K562 (cell line): Measurements from ENCODE around the gene PTPN9. TPM values are rescaled to one million over a fixed set of nuclear protein-coding genes. Genes with fewer than 3 reads are reported as not detected.

Source experiments
- ATAC-seq: fragments of 200-7000 bp; cut with Tn5 transposase; 3 replicates; pipeline ENCODE4 v1.9.1; 2020; ENCODE audit warnings: moderate library complexity
- BruUV-seq: library from RNA; stranded (reverse); fragments of 400-500 nt; replicated peaks from 2 replicates; lab custom pipeline; 2021; lab: Mats Ljungman, UMichigan
- CTCF ChIA-PET: fragments of 300-600 bp; formaldehyde crosslinking; extraction: SDS; loops from one replicate; lab custom pipeline; 2021; ENCODE audit warnings: low intra/inter-chr PET ratio; lab: Yijun Ruan, JAX
- POLR2A ChIA-PET: fragments of 300-600, 350-650 bp; sonication (Branson Sonifier 250); formaldehyde crosslinking; extraction: SDS; loops from one replicate; lab custom pipeline; 2021; ENCODE audit warnings: antibody characterized with exemption, inconsistent platforms; lab: Yijun Ruan, JAX
- DNase-seq, 4 experiments: peaks; one replicate each; pipeline versions ENCODE4 v3.0.0 to v3.0.0-alpha.2; 2011 to 2018; ENCODE audit warnings: low spot score in 3 of 4, mixed read lengths in 3 of 4; ENCODE audit errors: extremely low read depth in 1 of 4
- FAIRE-seq: peaks from 2 replicates; lab custom pipeline; 2011; peaks lifted over from hg19 to GRCh38; lab: Jason Lieb, UNC
- H2AFZ ChIP-seq: 2 replicates; pipeline ENCODE4 v1.6.0; 2011; ENCODE audit warnings: low read depth, low read length, control low read depth, inconsistent platforms
- H3K27ac ChIP-seq: fragments of 200-600 bp; 3 replicates; pipeline ENCODE4 v1.8.0; 2011; ENCODE audit warnings: low read depth, mild to moderate bottlenecking, control low read depth, inconsistent platforms, low read length, moderate library complexity, mixed read lengths; ENCODE audit errors: extremely low read depth
- H3K27me3 ChIP-seq, 2 experiments: fragments of 300-600 bp in 1 of 2; 2 replicates in 1 of 2; 3 replicates in 1 of 2; pipeline versions ENCODE4 v1.6.0 to v1.8.0; 2011; ENCODE audit warnings: inconsistent platforms in 2 of 2, low read length in 2 of 2, mild to moderate bottlenecking in 1 of 2, mixed read lengths in 1 of 2, moderate library complexity in 1 of 2; ENCODE audit not compliant: control insufficient read depth in 2 of 2, insufficient read depth in 2 of 2
- H3K36me3 ChIP-seq: fragments of 300-600 bp; 3 replicates; pipeline ENCODE4 v1.8.0; 2011; ENCODE audit warnings: mild to moderate bottlenecking, low read length, inconsistent platforms; ENCODE audit not compliant: control insufficient read depth, insufficient read depth
- H3K4me1 ChIP-seq, 2 experiments: fragments of 200-600 bp in 1 of 2; replicated peaks in 1 of 2; 2 replicates in 1 of 2; 3 replicates in 1 of 2; pipeline versions ENCODE4 v1.5.1 to v1.8.0; 2011; ENCODE audit warnings: inconsistent platforms in 2 of 2, low read length in 2 of 2, mild to moderate bottlenecking in 1 of 2, mixed read lengths in 1 of 2, moderate library complexity in 1 of 2; ENCODE audit not compliant: control insufficient read depth in 2 of 2, insufficient read depth in 2 of 2
- H3K4me2 ChIP-seq: 2 replicates; pipeline ENCODE4 v1.6.1; 2011; ENCODE audit warnings: low read length, control low read depth, inconsistent platforms, mixed read lengths; ENCODE audit not compliant: insufficient read depth
- H3K4me3 ChIP-seq: fragments of 200-600 bp; sonication (generic), shearing (Covaris generic); 2 replicates; pipeline ENCODE4 v1.5.1; 2016; ENCODE audit warnings: control low read depth, inconsistent platforms
- H3K79me2 ChIP-seq: fragments of 200-600 bp; 3 replicates; pipeline ENCODE4 v1.8.0; 2011; ENCODE audit warnings: low read length, inconsistent platforms; ENCODE audit not compliant: control insufficient read depth, insufficient read depth
- H3K9ac ChIP-seq, 2 experiments: 2 replicates each; pipeline versions ENCODE4 v1.6.0 to v1.6.1; 2011; ENCODE audit warnings: low read depth in 2 of 2, low read length in 2 of 2, control low read depth in 1 of 2, inconsistent platforms in 1 of 2, mild to moderate bottlenecking in 1 of 2, mixed read lengths in 1 of 2; ENCODE audit not compliant: insufficient read depth in 1 of 2
- H3K9me1 ChIP-seq: one replicate; pipeline ENCODE4 v1.6.0; 2011; ENCODE audit warnings: inconsistent platforms, mild to moderate bottlenecking, low read length, moderate library complexity; ENCODE audit not compliant: control insufficient read depth, insufficient read depth
- H3K9me3 ChIP-seq: replicated peaks from 2 replicates; pipeline ENCODE4 v1.5.1; 2011; ENCODE audit warnings: low read depth, low read length, inconsistent platforms; ENCODE audit not compliant: control insufficient read depth, insufficient read depth
- H4K20me1 ChIP-seq: replicated peaks from 2 replicates; pipeline ENCODE4 v1.6.1; 2011; ENCODE audit warnings: low read length, inconsistent platforms, mixed read lengths; ENCODE audit not compliant: control insufficient read depth, insufficient read depth
- ARID1B ChIP-seq: fragments of 450-650 bp; IDR thresholded peaks from 2 replicates; pipeline ENCODE4 v1.6.1; 2016; ENCODE audit warnings: antibody characterized with exemption, mild to moderate bottlenecking, inconsistent platforms
- CBFA2T2 ChIP-seq: fragments of 450-650 bp; conservative IDR thresholded peaks from 2 replicates; pipeline ENCODE4 v1.6.1; 2017; ENCODE audit warnings: mild to moderate bottlenecking
- CBFA2T3 ChIP-seq: fragments of 450-650 bp; IDR thresholded peaks from 2 replicates; pipeline ENCODE4 v1.6.1; 2017
- DACH1 ChIP-seq: fragments of 450-650 bp; IDR thresholded peaks from 2 replicates; pipeline ENCODE4 v1.6.1; 2018; ENCODE audit not compliant: partially characterized antibody
- EP400 ChIP-seq: fragments of 450-650 bp; IDR thresholded peaks from 2 replicates; pipeline ENCODE4 v1.6.1; 2017; ENCODE audit warnings: antibody characterized with exemption, mild to moderate bottlenecking, moderate library complexity
- FOXA3 ChIP-seq, 2 experiments: fragments of 450-650 bp in 1 of 2; sonication (generic) in 1 of 2; formaldehyde crosslinking; IDR thresholded peaks in 1 of 2; conservative IDR thresholded peaks in 1 of 2; 2 replicates each; pipeline versions ENCODE4 v1.4.0 to v1.8.0; 2020 to 2022; ENCODE audit warnings: mild to moderate bottlenecking in 2 of 2, missing genetic modification reagents in 1 of 2
- HDAC3 ChIP-seq: fragments of 450-650 bp; IDR thresholded peaks from 2 replicates; pipeline ENCODE4 v1.6.1; 2018; ENCODE audit warnings: borderline replicate concordance, mild to moderate bottlenecking, moderate library complexity; ENCODE audit not compliant: partially characterized antibody
- MTA2 ChIP-seq: fragments of 450-650 bp; IDR thresholded peaks from 2 replicates; pipeline ENCODE4 v1.6.1; 2016; ENCODE audit warnings: low read depth
- NCOR1 ChIP-seq: fragments of 450-650 bp; IDR thresholded peaks from 2 replicates; pipeline ENCODE4 v1.6.1; 2016; ENCODE audit warnings: mild to moderate bottlenecking, moderate library complexity
- SMARCE1 ChIP-seq: fragments of 450-650 bp; IDR thresholded peaks from 2 replicates; pipeline ENCODE4 v1.7.1; 2016; ENCODE audit warnings: mild to moderate bottlenecking
- SPI1 ChIP-seq: IDR thresholded peaks from 2 replicates; pipeline ENCODE4 v1.6.1; 2011; ENCODE audit warnings: low read depth, low read length, control low read depth, borderline replicate concordance
- TAL1 ChIP-seq: fragments of 450-650 bp; IDR thresholded peaks from 2 replicates; pipeline ENCODE4 v1.6.1; 2016; ENCODE audit warnings: mild to moderate bottlenecking
- TCF3 ChIP-seq: sonication (generic); formaldehyde crosslinking; IDR thresholded peaks from 2 replicates; pipeline ENCODE4 v1.4.0; 2020; ENCODE audit warnings: mild to moderate bottlenecking, missing genetic modification reagents
- THAP7 ChIP-seq: fragments of 250-450 bp; sonication (Bioruptor Pico); IDR thresholded peaks from 2 replicates; pipeline ENCODE4 v1.5.0; 2021
- ZNF282 ChIP-seq: sonication (generic); formaldehyde crosslinking; IDR thresholded peaks from 2 replicates; pipeline ENCODE4 v1.8.1; 2023; ENCODE audit warnings: missing genetic modification reagents
- WGBS: fragments of 100-300 bp; shearing (Covaris generic); methylation state at CpG from one replicate; pipeline ENCODE4 v1.1.6; 2016; ENCODE audit warnings: low coverage, mixed read lengths; ENCODE audit not compliant: insufficient coverage; ENCODE audit errors: missing lambda C conversion rate; 5-methylcytosine and 5-hydroxymethylcytosine counted together
- in situ Hi-C: fragments of 300-500 bp; cut with MboI; formaldehyde crosslinking; loops from 4 replicates; pipeline ENCODE4 v1.15.0; 2018; ENCODE audit warnings: inconsistent platforms, mixed read lengths
- intact Hi-C: fragments of 100-400 bp; cut with micrococcal nuclease; formaldehyde crosslinking; loops from 2 replicates; pipeline ENCODE4 v1.14.2; 2022
- polyA plus RNA-seq, 8 experiments: library from polyadenylated mRNA; depleted of rRNA in 4 of 8; stranded (reverse) in 5 of 8; unstranded in 3 of 8; fragments of >200 nt; fragmentation: Nextera tagmentation in 2 of 8; fragmentation: Illumina TruSeq in 1 of 8; extraction: Ambion mirVana in 2 of 8; extraction: Trizol in 1 of 8; gene quantifications; 2 replicates each; pipeline versions ENCODE4 v1.2.1 to v1.2.3, GENCODE V29; 2011 to 2014; ENCODE audit warnings: inconsistent platforms in 1 of 8, missing spikeins in 1 of 8
- total RNA-seq, 7 experiments: library from RNA; depleted of rRNA in 6 of 7; stranded (reverse); fragments of >200 nt in 6 of 7; fragmentation: Illumina TruSeq in 2 of 7; extraction: Trizol in 2 of 7; gene quantifications; 2 replicates each; pipeline versions ENCODE4 v1.2.1 to v1.2.3, GENCODE V29; 2011 to 2021; ENCODE audit warnings: low replicate concordance in 1 of 7

Gene PTPN9
- total and polyA plus RNA-seq, 9 of the 15 experiments (the other 6 are each of a cell fraction or from before 2014, with no cell fraction given): 5.0 to 24.0 (median 14.2) TPM

GRCh38 chr15:75590239-75590638 is 11.1 kb upstream of the PTPN9 start:
- peak; percentile 50; the same call in 1 of the 2 replicates for TF ChIP-seq SPI1
- TF ChIP-seq CBFA2T3: peak; percentile 68
- 0 out of 2 replicates have a peak, but pooled peaks have one; percentile 39 for TF ChIP-seq NCOR1
- TF ChIP-seq MTA2: peak; percentile 31; the same call in 1 of the 2 replicates
- no peak for TF ChIP-seq ZNF282 (CRISPR knock-in tag)
- TF ChIP-seq HDAC3: peak; percentile 37
- TF ChIP-seq THAP7 (CRISPR knock-in tag): no peak
- TF ChIP-seq TAL1: peak; percentile 48; the same call in 1 of the 2 replicates
- TF ChIP-seq EP400: 0 out of 2 replicates have a peak, but pooled peaks have one; percentile 16
- TF ChIP-seq TCF3 (CRISPR knock-in tag): peak; percentile 55
- peak; percentile 17; the same call in 1 of the 2 replicates for TF ChIP-seq CBFA2T2
- 0 out of 2 replicates have a peak, but pooled peaks have one; percentile 23 for TF ChIP-seq SMARCE1
- peak; percentile 74 for TF ChIP-seq ARID1B
- no peak for TF ChIP-seq FOXA3 (CRISPR knock-in tag; conservative IDR thresholded peaks at IDR 0.05 in 1 of 2, IDR thresholded peaks at IDR 0.05 in 1 of 2)
- no peak for TF ChIP-seq DACH1
- H3K9me1 ChIP-seq: no peaks in the 10 kb centered on the region
- H3K27me3 ChIP-seq: no peaks in the 10 kb centered on the region
- peaks cover 8% of the 10 kb centered on the region; the same call in 1 of the 3 replicates for H3K36me3 ChIP-seq
- H3K9me3 ChIP-seq: no peaks in the 10 kb centered on the region
- DNase-seq: peak in 2 of 4 experiments; percentile 35 to 47
- H3K4me1 ChIP-seq: peaks cover 5 to 14% of the 10 kb centered on the region in 2 experiments; a peak in 3 of 5 replicates
- POLR2A ChIA-PET: interaction anchor here (0.7 to 1.4 kb wide), 6 partner anchors 8 to 119 kb away, joined by 3 to 4 read pairs (median 3); partner anchors contain the start of gene PTPN9
- in situ Hi-C loops (no loop called here), intact Hi-C loops (no loop called here)
- no peak overlapping the region for H3K4me3 ChIP-seq
- ATAC-seq: peak; percentile 52
- peak overlapping the region; percentile 13; the same call in 1 of the 3 replicates for H3K27ac ChIP-seq
- H3K4me2 ChIP-seq: peak overlapping the region; percentile 10; the same call in 1 of the 2 replicates
- no peak overlapping the region for H3K9ac ChIP-seq
- CTCF ChIA-PET: no interaction called here
- no peak overlapping the region for H2AFZ ChIP-seq
- 36% methylated on average over 2 of the region's 2 CpGs for WGBS
- BruUV-seq: no TSS peak
- peaks cover 4% of the 10 kb centered on the region for H4K20me1 ChIP-seq
- no peaks in the 10 kb centered on the region for H3K79me2 ChIP-seq
- FAIRE-seq: no peak
